ENCODE data around the gene SSBP4.
"Not testable (repeated sequence)": the region's sequence is repeated elsewhere in the genome, so short reads cannot be mapped to it uniquely, and the experiment has no call there.

SSBP4 gene

GRCh38 chr19:18399008-18399407, 20.2 kb upstream of the SSBP4 start:
- no peak overlapping the region for H3K4me3 ChIP-seq (ENCODE audit: low read depth, low read length)
- ChIA-PET CTCF (interaction anchor here (0.8 to 5.7 kb wide), 4 partner anchors 9 to 414 kb away, joined by 3 to 71 read pairs (median 28); no protein-coding TSS in a partner anchor), POLR2A (no interaction called here)
- no peak for DNase-seq (ENCODE audit: low read depth, low spot score)
- no peak for TF ChIP-seq CTCF (IDR thresholded peaks at IDR 0.05; ENCODE audit: insufficient read depth, low read length, missing control alignments)

- no peak overlapping the region for H3K4me3 ChIP-seq (ENCODE audit: low read depth, low read length)
- peak; percentile 54 for TF ChIP-seq CTCF (IDR thresholded peaks at IDR 0.05; ENCODE audit: insufficient read depth, low read length, missing control alignments)
- DNase-seq (ENCODE audit: low read depth, low spot score): no peak
- ChIA-PET CTCF (interaction anchor here (1.0 to 5.7 kb wide), 11 partner anchors 10 to 147 kb away, joined by 3 to 71 read pairs (median 4); partner anchors contain the start of genes GDF15 and SSBP4), POLR2A (interaction anchor here (0.8 kb wide), 1 partner anchor 120 kb away, joined by 4 read pairs; the partner anchor contains the start of gene JUND)
Observed at GRCh38 chr19:18401580-18402112, 17.6 kb upstream of the SSBP4 start.

- CTCF ChIA-PET: interaction anchor here (1.2 to 5.7 kb wide), 6 partner anchors 9 to 148 kb away, joined by 3 to 71 read pairs (median 5); partner anchors contain the start of gene SSBP4
- H3K4me3 ChIP-seq (ENCODE audit: low read depth, low read length); POLR2A ChIA-PET; DNase-seq (ENCODE audit: low read depth, low spot score): not testable (repeated sequence)
Observed at GRCh38 chr19:18402455-18403248, 16.5 kb upstream of the SSBP4 start.

- POLR2A ChIA-PET: interaction anchor here (0.7 kb wide), 1 partner anchor 13 kb away, joined by 3 read pairs; the partner anchor contains the start of gene SSBP4
Observed at GRCh38 chr19:18405754-18406153, 13.4 kb upstream of the SSBP4 start.

GRCh38 chr19:18406749-18407148, 12.4 kb upstream of the SSBP4 start:
- no peak for DNase-seq (ENCODE audit: low read depth, low spot score)
- ChIA-PET CTCF (interaction anchor here (0.7 to 3.8 kb wide), 6 partner anchors 18 to 78 kb away, joined by 3 to 38 read pairs (median 6); no protein-coding TSS in a partner anchor), POLR2A (no interaction called here)
- no peak for TF ChIP-seq CTCF (IDR thresholded peaks at IDR 0.05; ENCODE audit: insufficient read depth, low read length, missing control alignments)
- H3K4me3 ChIP-seq (ENCODE audit: low read depth, low read length): no peak overlapping the region

More at GRCh38 chr19:18405754-18406153, 13.4 kb upstream of the SSBP4 start:
- H3K4me3 ChIP-seq (ENCODE audit: low read depth, low read length); DNase-seq (ENCODE audit: low read depth, low spot score): not testable (repeated sequence)
- CTCF ChIA-PET: interaction anchor here (0.7 to 3.8 kb wide), 6 partner anchors 8 to 77 kb away, joined by 3 to 38 read pairs (median 6); no protein-coding TSS in a partner anchor

- H3K4me3 ChIP-seq (ENCODE audit: low read depth, low read length): no peak overlapping the region
- TF ChIP-seq CTCF (IDR thresholded peaks at IDR 0.05; ENCODE audit: insufficient read depth, low read length, missing control alignments): peak; percentile 52
- POLR2A ChIA-PET: no interaction called here
- CTCF ChIA-PET: interaction anchor here (1.5 to 2.0 kb wide), 2 partner anchors 10 to 20 kb away, joined by 4 to 6 read pairs; partner anchors contain the start of gene LRRC25
- DNase-seq (ENCODE audit: low read depth, low spot score): no peak
Observed at GRCh38 chr19:18408053-18408476, 11.1 kb upstream of the SSBP4 start.

Data from AG04449 (cell line).